Neural progenitor cell (in vitro differentiated cells): Measurements from ENCODE around the gene RASGRF1. TPM values are rescaled to one million over a fixed set of nuclear protein-coding genes. Genes with fewer than 3 reads are reported as not detected.
A peak's percentile ranks its signal among the peaks of the same experiment; 100 is the strongest.

Experiments
- DNase-seq: peaks from one replicate; pipeline ENCODE4 v3.0.0-alpha.2; 2016; ENCODE audit warnings: low spot score
- H2AFZ ChIP-seq: fragments of 200-600 bp; sonication (generic); replicated peaks from 2 replicates; pipeline ENCODE4 v1.6.1; 2016; ENCODE audit warnings: antibody characterized with exemption
- H3F3A ChIP-seq: fragments of 200-600 bp; sonication (generic); 2 replicates; pipeline ENCODE4 v1.6.1; 2016; ENCODE audit warnings: antibody characterized with exemption, low read depth
- H3K27ac ChIP-seq: fragments of 200-600 bp; sonication (generic); 2 replicates; pipeline ENCODE4 v1.5.1; 2016; ENCODE audit warnings: mild to moderate bottlenecking
- H3K27me3 ChIP-seq: fragments of 200-600 bp; sonication (generic); 2 replicates; pipeline ENCODE4 v1.6.1; 2016; ENCODE audit warnings: mild to moderate bottlenecking, moderate library complexity
- H3K36me3 ChIP-seq: fragments of 200-600 bp; sonication (generic); 2 replicates; pipeline ENCODE4 v1.5.1; 2016
- H3K4me1 ChIP-seq: fragments of 200-600 bp; sonication (generic); 2 replicates; pipeline ENCODE4 v1.6.1; 2016; ENCODE audit warnings: mixed run types
- H3K4me2 ChIP-seq: fragments of 200-600 bp; sonication (generic); 2 replicates; pipeline ENCODE4 v1.6.1; 2016
- H3K4me3 ChIP-seq: fragments of 200-600 bp; sonication (generic); 2 replicates; pipeline ENCODE4 v1.5.1; 2016
- H3K79me2 ChIP-seq: fragments of 200-600 bp; sonication (generic); 2 replicates; pipeline ENCODE4 v1.6.1; 2016; ENCODE audit warnings: low read depth
- H3K9ac ChIP-seq: fragments of 200-600 bp; sonication (generic); 2 replicates; pipeline ENCODE4 v1.6.1; 2016
- H3K9me3 ChIP-seq: fragments of 200-600 bp; sonication (generic); 2 replicates; pipeline ENCODE4 v1.5.1; 2016; ENCODE audit warnings: low read depth
- H4K20me1 ChIP-seq: fragments of 200-600 bp; sonication (generic); 2 replicates; pipeline ENCODE4 v1.6.1; 2016; ENCODE audit warnings: low read depth
- H3K27ac Mint-ChIP-seq: 3 replicates; pipeline ENCODE4 v1.8.0; 2021; ENCODE audit warnings: mixed read lengths
- H3K27me3 Mint-ChIP-seq: 2 replicates; pipeline ENCODE4 v1.8.0; 2022; ENCODE audit warnings: low read depth, mild to moderate bottlenecking, inconsistent platforms, moderate library complexity, mixed read lengths; ENCODE audit not compliant: insufficient read depth
- H3K36me3 Mint-ChIP-seq: 3 replicates; pipeline ENCODE4 v1.8.0; 2021; ENCODE audit warnings: mixed read lengths
- H3K4me1 Mint-ChIP-seq: 3 replicates; pipeline ENCODE4 v1.8.0; 2021; ENCODE audit warnings: mixed read lengths
- H3K4me3 Mint-ChIP-seq: 3 replicates; pipeline ENCODE4 v1.8.0; 2021; ENCODE audit warnings: mild to moderate bottlenecking, moderate library complexity, mixed read lengths
- H3K9me3 Mint-ChIP-seq: 3 replicates; pipeline ENCODE4 v1.8.0; 2020; ENCODE audit warnings: mixed read lengths
- CTCF ChIP-seq: fragments of 200-600 bp; sonication (generic); IDR thresholded peaks from 2 replicates; pipeline ENCODE4 v1.5.1; 2017; ENCODE audit warnings: antibody characterized with exemption, mild to moderate bottlenecking
- EZH2 ChIP-seq: fragments of 200-600 bp; sonication (generic); IDR thresholded peaks from 2 replicates; pipeline ENCODE4 v1.6.1; 2017; ENCODE audit warnings: antibody characterized with exemption, mild to moderate bottlenecking, moderate library complexity
- EZH2phosphoT487 ChIP-seq: fragments of 200-600 bp; sonication (generic); IDR thresholded peaks from 2 replicates; pipeline ENCODE4 v1.6.1; 2017; ENCODE audit warnings: antibody characterized with exemption
- total RNA-seq: library from RNA; depleted of rRNA; stranded (reverse); fragments of >200 nt; gene quantifications from 2 replicates; pipeline ENCODE4 v1.2.3, GENCODE V29; 2015; ENCODE audit warnings: low replicate concordance

RASGRF1 gene
- total RNA-seq, 1 donor from 2014 or later, result 0.22 TPM

- H3K9me3 Mint-ChIP-seq, result no peaks in the 10 kb centered on the region
- H3K79me2 ChIP-seq, result no peaks in the 10 kb centered on the region
- H3K4me3 Mint-ChIP-seq, result no peak overlapping the region
- no peaks in the 10 kb centered on the region for H4K20me1 ChIP-seq
- peaks cover 9% of the 10 kb centered on the region for H3K4me1 ChIP-seq
- H3K27ac ChIP-seq, result no peak overlapping the region
- no peak for TF ChIP-seq CTCF
- no peak for TF ChIP-seq EZH2
- no peak for TF ChIP-seq EZH2phosphoT487
- no peak for DNase-seq
- no peak overlapping the region for H3K4me3 ChIP-seq
- no peak overlapping the region for H3K9ac ChIP-seq
- no peak overlapping the region for H2AFZ ChIP-seq
- H3K9me3 ChIP-seq, result no peaks in the 10 kb centered on the region
- H3K36me3 ChIP-seq, result no peaks in the 10 kb centered on the region
- H3K36me3 Mint-ChIP-seq, result no peaks in the 10 kb centered on the region
- H3K27me3 ChIP-seq, result peaks cover 7% of the 10 kb centered on the region
- peaks cover 15% of the 10 kb centered on the region for H3K4me1 Mint-ChIP-seq
- no peak overlapping the region for H3K4me2 ChIP-seq
- peaks cover 6% of the 10 kb centered on the region for H3K27me3 Mint-ChIP-seq
- H3K27ac Mint-ChIP-seq, result peak overlapping the region; percentile 12
- H3F3A ChIP-seq, result no peaks in the 10 kb centered on the region
Observed at GRCh38 chr15:79064496-79064895, 26.1 kb downstream of the RASGRF1 start.

- Histone ChIP-seq H2AFZ (no peak overlapping the region), H3K4me2 (peak overlapping the region; percentile 56), H3K36me3 (no peaks in the 10 kb centered on the region), H4K20me1 (no peaks in the 10 kb centered on the region), H3K27me3 (peaks cover 30% of the 10 kb centered on the region), H3K4me1 (peaks cover 9% of the 10 kb centered on the region), H3F3A (no peaks in the 10 kb centered on the region), H3K9ac (no peak overlapping the region), H3K9me3 (no peaks in the 10 kb centered on the region), H3K27ac (no peak overlapping the region), H3K79me2 (no peaks in the 10 kb centered on the region), H3K4me3 (no peak overlapping the region)
- H3K27ac Mint-ChIP-seq, result no peak overlapping the region
- no peak overlapping the region for H3K4me3 Mint-ChIP-seq
- H3K36me3 Mint-ChIP-seq, result no peaks in the 10 kb centered on the region
- DNase-seq, result peak; percentile 24
- H3K27me3 Mint-ChIP-seq, result peaks cover 12% of the 10 kb centered on the region
- H3K4me1 Mint-ChIP-seq, result peaks cover 6% of the 10 kb centered on the region
- TF ChIP-seq EZH2 (no peak), CTCF (no peak), EZH2phosphoT487 (no peak)
- H3K9me3 Mint-ChIP-seq, result no peaks in the 10 kb centered on the region
Observed at GRCh38 chr15:79060175-79060574, 30.4 kb downstream of the RASGRF1 start.

- Histone ChIP-seq H4K20me1 (no peaks in the 10 kb centered on the region), H3K9ac (no peak overlapping the region), H3K4me2 (no peak overlapping the region), H3F3A (no peaks in the 10 kb centered on the region), H3K79me2 (no peaks in the 10 kb centered on the region), H3K27me3 (peaks cover 30% of the 10 kb centered on the region), H3K4me1 (peaks cover 9% of the 10 kb centered on the region), H3K27ac (no peak overlapping the region), H3K9me3 (no peaks in the 10 kb centered on the region), H2AFZ (no peak overlapping the region), H3K4me3 (no peak overlapping the region), H3K36me3 (no peaks in the 10 kb centered on the region)
- H3K4me1 Mint-ChIP-seq, result no peaks in the 10 kb centered on the region
- no peaks in the 10 kb centered on the region for H3K9me3 Mint-ChIP-seq
- H3K27ac Mint-ChIP-seq, result no peak overlapping the region
- H3K4me3 Mint-ChIP-seq, result no peak overlapping the region
- TF ChIP-seq EZH2phosphoT487, result no peak
- TF ChIP-seq EZH2, result no peak
- TF ChIP-seq CTCF, result no peak
- H3K36me3 Mint-ChIP-seq, result no peaks in the 10 kb centered on the region
- H3K27me3 Mint-ChIP-seq, result peaks cover 15% of the 10 kb centered on the region
- DNase-seq, result no peak
Observed at GRCh38 chr15:79059081-79059572, 31.5 kb downstream of the RASGRF1 start.
